HCT116 (cell line): ENCODE data around the gene FLNC. TPM values are rescaled to one million over a fixed set of nuclear protein-coding genes. Genes with fewer than 3 reads are reported as not detected.

ENCODE experiments used
- ATAC-seq: fragments of 200-7000 bp; cut with Tn5 transposase; 2 replicates; pipeline ENCODE4 v1.9.1; 2020; ENCODE audit warnings: mild to moderate bottlenecking, moderate library complexity
- BruUV-seq: library from RNA; stranded (reverse); fragments of 400-500 nt; replicated peaks from 2 replicates; lab custom pipeline; 2021; lab: Mats Ljungman, UMichigan
- CTCF ChIA-PET: fragments of 300-600 bp; sonication (Branson Sonifier 250); formaldehyde crosslinking; loops from one replicate; lab custom pipeline; 2021; ENCODE audit warnings: antibody characterized with exemption; lab: Charles Lee
- POLR2A ChIA-PET: fragments of 300-600, 350-600 bp; sonication (Branson Sonifier 250); formaldehyde crosslinking; loops from one replicate; lab custom pipeline; 2021; ENCODE audit warnings: antibody characterized with exemption; lab: Charles Lee
- RAD21 ChIA-PET, 2 experiments: fragments of 300-600 bp; sonication (Branson Sonifier 250); formaldehyde crosslinking; loops; one replicate each; lab custom pipeline; 2023; ENCODE audit warnings: low total read pairs in 2 of 2; ENCODE audit not compliant: uncharacterized antibody in 2 of 2, unreplicated experiment in 2 of 2, low non-redundant PET in 1 of 2; lab: Charles Lee
- DNase-seq: peaks from one replicate; pipeline ENCODE4 v3.0.0-alpha.2; 2010; ENCODE audit warnings: low read depth, low spot score
- H2AFZ ChIP-seq: fragments of 200-600 bp; shearing (Covaris generic), sonication (generic); 2 replicates; pipeline ENCODE4 v1.6.1; 2017; ENCODE audit warnings: low read depth, mixed run types, mixed read lengths, antibody characterized with exemption, low read length; ENCODE audit not compliant: poor library complexity, severe bottlenecking
- H3K27ac ChIP-seq: 2 replicates; pipeline ENCODE4 v1.5.1; 2012; ENCODE audit warnings: low read depth, low read length
- H3K27me3 ChIP-seq: fragments of 200-600 bp; sonication (generic); 2 replicates; pipeline ENCODE4 v1.6.1; 2016; ENCODE audit warnings: mixed run types, low read length, mixed read lengths; ENCODE audit not compliant: insufficient read depth
- H3K36me3 ChIP-seq, 2 experiments: fragments of 200-500 bp in 1 of 2; fragments of 200-600 bp in 1 of 2; sonication (Bioruptor generic) in 1 of 2; sonication (generic) in 1 of 2; 2 replicates each; pipeline versions ENCODE4 v1.5.1 to v1.6.1; 2014 to 2016; ENCODE audit warnings: low read length in 2 of 2, inconsistent platforms in 1 of 2, mixed read lengths in 1 of 2, mixed run types in 1 of 2; ENCODE audit not compliant: insufficient read depth in 2 of 2, control insufficient read depth in 1 of 2
- H3K4me1 ChIP-seq, 2 experiments: fragments of 200-600 bp in 1 of 2; sonication (generic) in 1 of 2; 2 replicates each; pipeline versions ENCODE4 v1.5.1 to v1.6.1; 2012 to 2017; ENCODE audit warnings: low read length in 2 of 2, inconsistent platforms in 1 of 2, mild to moderate bottlenecking in 1 of 2, mixed read lengths in 1 of 2, mixed run types in 1 of 2, moderate library complexity in 1 of 2; ENCODE audit not compliant: insufficient read depth in 2 of 2, control insufficient read depth in 1 of 2
- H3K4me2 ChIP-seq: fragments of 200-600 bp; sonication (generic); 2 replicates; pipeline ENCODE4 v1.6.1; 2017; ENCODE audit warnings: mixed run types, low read length, mixed read lengths
- H3K4me3 ChIP-seq, 2 experiments: fragments of 200-600 bp in 1 of 2; sonication (generic) in 1 of 2; replicated peaks in 1 of 2; 2 replicates each; pipeline ENCODE4 v1.5.1; 2011 to 2016; ENCODE audit warnings: low read length in 2 of 2, control low read depth in 1 of 2, low read depth in 1 of 2, mild to moderate bottlenecking in 1 of 2, mixed read lengths in 1 of 2, mixed run types in 1 of 2
- H3K79me2 ChIP-seq: fragments of 200-600 bp; sonication (generic); 2 replicates; pipeline ENCODE4 v1.6.1; 2017; ENCODE audit warnings: mild to moderate bottlenecking, mixed run types, low read length, moderate library complexity, mixed read lengths; ENCODE audit not compliant: insufficient read depth
- H3K9ac ChIP-seq: fragments of 200-600 bp; sonication (generic); 2 replicates; pipeline ENCODE4 v1.6.1; 2016; ENCODE audit warnings: low read length, mixed read lengths
- H3K9me2 ChIP-seq: fragments of 200-600 bp; sonication (generic), shearing (Covaris generic); 2 replicates; pipeline ENCODE4 v1.6.1; 2017; ENCODE audit warnings: mixed run types, mild to moderate bottlenecking, moderate library complexity; ENCODE audit not compliant: insufficient read depth
- H3K9me3 ChIP-seq, 2 experiments: fragments of 200-500 bp in 1 of 2; fragments of 200-600 bp in 1 of 2; sonication (Bioruptor generic) in 1 of 2; sonication (generic) in 1 of 2; 2 replicates each; pipeline ENCODE4 v1.6.1; 2014 to 2017; ENCODE audit warnings: low read length in 2 of 2, mixed read lengths in 2 of 2, inconsistent platforms in 1 of 2, low read depth in 1 of 2, mild to moderate bottlenecking in 1 of 2, mixed run types in 1 of 2, moderate library complexity in 1 of 2; ENCODE audit not compliant: control insufficient read depth in 1 of 2, insufficient read depth in 1 of 2
- H4K20me1 ChIP-seq: fragments of 200-600 bp; sonication (generic), shearing (Covaris generic); 2 replicates; pipeline ENCODE4 v1.6.1; 2017; ENCODE audit warnings: mixed run types, mild to moderate bottlenecking, moderate library complexity; ENCODE audit not compliant: insufficient read depth
- CBX3 ChIP-seq: IDR thresholded peaks from 2 replicates; pipeline ENCODE4 v1.6.1; 2012; ENCODE audit warnings: low read depth
- CEBPB ChIP-seq: IDR thresholded peaks from 2 replicates; pipeline ENCODE4 v1.6.1; 2012; ENCODE audit warnings: low read depth
- EGR1 ChIP-seq: IDR thresholded peaks from 2 replicates; pipeline ENCODE4 v1.6.1; 2012; ENCODE audit warnings: low read depth
- ELF1 ChIP-seq: IDR thresholded peaks from 2 replicates; pipeline ENCODE4 v1.6.1; 2012; ENCODE audit warnings: low read depth, borderline replicate concordance
- EZH2 ChIP-seq: fragments of 200-600 bp; sonication (generic); IDR thresholded peaks from 2 replicates; pipeline ENCODE4 v1.6.1; 2017; ENCODE audit warnings: antibody characterized with exemption, mixed run types
- EZH2phosphoT487 ChIP-seq: fragments of 200-600 bp; IDR thresholded peaks from 2 replicates; pipeline ENCODE4 v1.6.1; 2018; ENCODE audit warnings: antibody characterized with exemption, borderline replicate concordance
- FOSL1 ChIP-seq: IDR thresholded peaks from 2 replicates; pipeline ENCODE4 v1.6.1; 2012; ENCODE audit warnings: low read depth
- JUND ChIP-seq: IDR thresholded peaks from 2 replicates; pipeline ENCODE4 v1.6.1; 2012
- POLR2A ChIP-seq: IDR thresholded peaks from 2 replicates; pipeline ENCODE4 v1.7.0; 2011; ENCODE audit warnings: borderline replicate concordance; ENCODE audit not compliant: insufficient read depth, insufficient read length; ENCODE audit errors: extremely low read depth
- POLR2AphosphoS5 ChIP-seq: IDR thresholded peaks from 2 replicates; pipeline ENCODE4 v1.6.1; 2011; ENCODE audit warnings: mild to moderate bottlenecking, low read depth, low read length, moderate library complexity
- RAD21 ChIP-seq: IDR thresholded peaks from 2 replicates; pipeline ENCODE4 v1.6.1; 2012; ENCODE audit warnings: low read depth, mild to moderate bottlenecking
- SIN3A ChIP-seq: IDR thresholded peaks from 2 replicates; pipeline ENCODE4 v1.6.1; 2012; ENCODE audit warnings: low read depth
- SP1 ChIP-seq: IDR thresholded peaks from 2 replicates; pipeline ENCODE4 v1.6.1; 2012; ENCODE audit warnings: low read depth
- SRF ChIP-seq: IDR thresholded peaks from 2 replicates; pipeline ENCODE4 v1.6.1; 2012; ENCODE audit warnings: low read depth
- YY1 ChIP-seq: IDR thresholded peaks from 2 replicates; pipeline ENCODE4 v1.6.1; 2011; ENCODE audit warnings: low read length, low read depth, moderate library complexity, mild to moderate bottlenecking; ENCODE audit not compliant: insufficient replicate concordance; ENCODE audit errors: extremely low read depth
- ZFX ChIP-seq: fragments of 450-650 bp; IDR thresholded peaks from 2 replicates; pipeline ENCODE4 v1.6.1; 2017
- intact Hi-C: fragments of 100-400 bp; cut with micrococcal nuclease; formaldehyde crosslinking; loops from 2 replicates; pipeline ENCODE4 v1.10.0; 2022
- total RNA-seq: library from RNA; stranded (reverse); gene quantifications from one replicate; pipeline ENCODE4 v1.2.1, GENCODE V29; 2021; ENCODE audit not compliant: unreplicated experiment
- TF ChIP-seq, protein P1 (sequence below): IDR thresholded peaks from 2 replicates; pipeline ENCODE4 v1.6.1; 2012
- TF ChIP-seq, protein P2 (sequence below): IDR thresholded peaks from 2 replicates; pipeline ENCODE4 v1.6.1; 2012
- TF ChIP-seq, protein P3 (sequence below): IDR thresholded peaks from 2 replicates; pipeline ENCODE4 v1.6.1; 2011; ENCODE audit warnings: mild to moderate bottlenecking, low read length, moderate library complexity; ENCODE audit not compliant: insufficient replicate concordance; ENCODE audit errors: extremely low read depth

The FLNC gene
- total RNA-seq, 1 experiment from 2014 or later: 42.8 TPM

DNA sequence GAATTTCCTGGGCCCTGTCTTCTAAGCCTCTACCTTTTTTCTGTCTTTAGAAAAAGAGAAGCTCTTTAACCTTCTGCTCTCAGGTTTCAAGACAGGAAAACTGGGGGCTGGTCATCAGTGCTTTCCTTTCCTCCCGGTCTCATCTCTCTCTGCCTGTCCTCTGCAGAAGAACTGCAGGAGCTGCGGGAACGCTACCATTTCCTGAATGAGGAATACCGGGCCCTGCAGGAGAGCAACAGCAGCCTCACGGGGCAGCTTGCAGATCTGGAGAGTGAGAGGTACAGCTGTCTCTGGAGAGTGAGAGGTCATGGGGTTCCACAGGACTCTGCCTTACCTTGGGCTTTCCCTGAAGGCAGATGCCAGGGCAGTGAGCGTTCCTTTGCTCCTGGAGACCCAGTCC, 25.7 kb upstream of the FLNC start:
- Histone ChIP-seq H3K9ac (no peak overlapping the region), H3K27ac (no peak overlapping the region), H2AFZ (no peak overlapping the region), H3K79me2 (no peaks in the 10 kb centered on the region), H3K9me2 (no peaks in the 10 kb centered on the region), H3K4me1 (no peaks in the 10 kb centered on the region)
- POLR2A ChIA-PET: no interaction called here
- RAD21 ChIA-PET: no interaction called here
- TF ChIP-seq FOSL1 (no peak), EZH2 (no peak), JUND (no peak), EZH2phosphoT487 (no peak), SRF (no peak), YY1 (no peak), SIN3A (no peak), CEBPB (no peak), POLR2A (no peak), SP1 (no peak)
- TF ChIP-seq, protein P1, sequence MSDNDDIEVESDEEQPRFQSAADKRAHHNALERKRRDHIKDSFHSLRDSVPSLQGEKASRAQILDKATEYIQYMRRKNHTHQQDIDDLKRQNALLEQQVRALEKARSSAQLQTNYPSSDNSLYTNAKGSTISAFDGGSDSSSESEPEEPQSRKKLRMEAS: no peak
- TF ChIP-seq, protein P2, sequence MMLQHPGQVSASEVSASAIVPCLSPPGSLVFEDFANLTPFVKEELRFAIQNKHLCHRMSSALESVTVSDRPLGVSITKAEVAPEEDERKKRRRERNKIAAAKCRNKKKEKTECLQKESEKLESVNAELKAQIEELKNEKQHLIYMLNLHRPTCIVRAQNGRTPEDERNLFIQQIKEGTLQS: no peak
- TF ChIP-seq, all 23 proteins: peak for 0
- H3K4me2 ChIP-seq: no peak overlapping the region
- CTCF ChIA-PET: no interaction called here
- no peaks in the 10 kb centered on the region for H3K9me3 ChIP-seq
- H3K36me3 ChIP-seq: no peaks in the 10 kb centered on the region
- no peak for ATAC-seq
- intact Hi-C loops: no loop called here
- no peak for DNase-seq
- no peak overlapping the region for H3K4me3 ChIP-seq
- no TSS peak for BruUV-seq
- no peaks in the 10 kb centered on the region for H3K27me3 ChIP-seq
- H4K20me1 ChIP-seq: no peaks in the 10 kb centered on the region

DNA sequence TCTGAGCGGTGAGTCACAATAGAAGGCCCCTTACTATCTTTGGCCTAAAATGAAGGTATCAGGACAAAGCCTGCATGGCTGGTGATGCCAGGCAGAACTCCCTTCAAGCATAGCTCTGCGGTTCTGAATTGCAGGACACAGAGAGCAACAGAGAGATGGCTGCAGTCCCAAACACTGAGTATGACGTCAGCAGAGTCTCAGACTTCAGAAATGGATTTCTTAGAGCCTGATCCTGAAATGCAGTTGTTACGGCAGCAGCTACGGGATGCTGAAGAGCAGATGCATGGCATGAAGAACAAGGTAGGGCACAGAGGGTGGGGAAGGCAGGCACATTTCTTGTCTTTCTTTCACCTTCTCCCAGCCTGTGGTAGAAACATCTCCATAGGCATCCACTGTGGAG, 25.0 kb upstream of the FLNC start:
- ChIA-PET POLR2A (no interaction called here), CTCF (no interaction called here), RAD21 (no interaction called here)
- no TSS peak for BruUV-seq
- H3K4me1 ChIP-seq: no peaks in the 10 kb centered on the region
- no peaks in the 10 kb centered on the region for H3K36me3 ChIP-seq
- ATAC-seq: no peak
- H3K4me3 ChIP-seq: no peak overlapping the region
- intact Hi-C loops: no loop called here
- no peak overlapping the region for H3K27ac ChIP-seq
- no peak overlapping the region for H3K4me2 ChIP-seq
- no peak for DNase-seq
- no peaks in the 10 kb centered on the region for H3K9me2 ChIP-seq
- no peak overlapping the region for H3K9ac ChIP-seq
- no peaks in the 10 kb centered on the region for H3K27me3 ChIP-seq
- no peaks in the 10 kb centered on the region for H4K20me1 ChIP-seq
- TF ChIP-seq RAD21: no peak
- no peak for TF ChIP-seq POLR2A
- TF ChIP-seq, protein P1: no peak
- no peak for TF ChIP-seq POLR2AphosphoS5
- no peak for TF ChIP-seq EGR1
- no peak for TF ChIP-seq CBX3
- TF ChIP-seq SIN3A: no peak
- TF ChIP-seq EZH2phosphoT487: no peak
- no peak for TF ChIP-seq FOSL1
- TF ChIP-seq, protein P2: no peak
- TF ChIP-seq, protein P3, sequence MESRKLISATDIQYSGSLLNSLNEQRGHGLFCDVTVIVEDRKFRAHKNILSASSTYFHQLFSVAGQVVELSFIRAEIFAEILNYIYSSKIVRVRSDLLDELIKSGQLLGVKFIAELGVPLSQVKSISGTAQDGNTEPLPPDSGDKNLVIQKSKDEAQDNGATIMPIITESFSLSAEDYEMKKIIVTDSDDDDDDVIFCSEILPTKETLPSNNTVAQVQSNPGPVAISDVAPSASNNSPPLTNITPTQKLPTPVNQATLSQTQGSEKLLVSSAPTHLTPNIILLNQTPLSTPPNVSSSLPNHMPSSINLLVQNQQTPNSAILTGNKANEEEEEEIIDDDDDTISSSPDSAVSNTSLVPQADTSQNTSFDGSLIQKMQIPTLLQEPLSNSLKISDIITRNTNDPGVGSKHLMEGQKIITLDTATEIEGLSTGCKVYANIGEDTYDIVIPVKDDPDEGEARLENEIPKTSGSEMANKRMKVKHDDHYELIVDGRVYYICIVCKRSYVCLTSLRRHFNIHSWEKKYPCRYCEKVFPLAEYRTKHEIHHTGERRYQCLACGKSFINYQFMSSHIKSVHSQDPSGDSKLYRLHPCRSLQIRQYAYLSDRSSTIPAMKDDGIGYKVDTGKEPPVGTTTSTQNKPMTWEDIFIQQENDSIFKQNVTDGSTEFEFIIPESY: no peak
- TF ChIP-seq CEBPB: no peak
- TF ChIP-seq ZFX: no peak
- TF ChIP-seq ELF1: no peak
- no peak for TF ChIP-seq SP1
- H3K9me3 ChIP-seq: no peaks in the 10 kb centered on the region
- no peaks in the 10 kb centered on the region for H3K79me2 ChIP-seq
- H2AFZ ChIP-seq: no peak overlapping the region
